ENCODE measurements around the gene PLXNB3.

PLXNB3 gene

DNA sequence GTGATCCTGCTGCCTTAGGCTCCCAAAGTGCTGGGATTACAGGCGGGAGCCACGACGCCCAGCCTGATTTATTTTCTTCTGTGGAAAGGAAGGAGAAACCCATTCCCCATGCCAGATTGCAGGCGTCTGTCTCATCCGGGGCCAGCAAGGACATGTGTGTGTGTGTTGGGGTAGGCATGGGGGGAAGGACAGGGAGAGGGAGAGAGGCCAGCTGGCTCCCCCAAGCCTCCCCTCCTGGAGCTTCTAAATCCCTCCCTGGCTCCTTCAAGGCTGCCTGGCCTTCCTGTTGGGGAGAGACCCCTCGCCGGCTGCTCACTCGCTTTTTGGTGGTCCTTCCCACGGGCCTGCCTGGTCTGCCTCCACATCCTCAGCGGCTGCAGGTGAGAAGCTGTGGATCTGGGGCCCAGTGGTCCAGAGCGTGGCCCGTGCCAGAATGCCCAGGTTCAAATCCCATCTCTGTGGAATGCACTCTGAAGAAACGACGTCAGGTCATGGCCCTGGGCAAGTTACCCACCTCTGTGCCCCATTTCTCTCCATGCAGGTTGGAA, 1.3 kb upstream of the PLXNB3 start:
- FAIRE-seq, result no peak

DNA sequence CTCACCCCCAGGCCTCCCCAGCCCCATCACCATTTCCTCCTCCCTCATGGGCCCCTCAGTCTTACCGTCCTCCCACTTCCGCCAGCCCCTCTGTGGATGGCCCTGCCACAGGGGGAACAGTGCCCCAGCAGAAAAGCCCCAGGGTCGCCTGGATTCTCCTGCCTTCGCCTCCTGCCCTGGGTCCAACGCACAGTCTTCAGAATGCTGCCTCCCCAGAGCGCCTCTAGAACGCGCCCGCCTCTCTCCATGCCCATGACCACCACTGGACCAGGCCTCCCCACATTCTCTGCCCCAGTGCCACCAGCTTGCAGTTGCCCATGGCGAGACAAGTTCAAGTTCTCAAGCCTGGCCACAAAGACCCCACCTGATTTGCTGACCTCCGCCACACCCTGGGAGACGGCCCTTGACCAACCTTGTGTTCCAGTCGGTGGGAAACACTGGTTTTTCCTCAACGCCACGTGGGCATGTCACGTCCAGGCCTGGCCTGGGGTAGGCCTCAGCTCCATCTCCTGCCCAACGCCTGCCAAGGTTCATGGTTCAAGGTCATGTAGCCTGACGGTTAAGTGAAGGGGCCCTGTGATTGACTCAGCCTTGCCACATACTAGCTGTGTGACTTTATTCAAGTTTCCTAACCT, 634 bp upstream of the PLXNB3 start:
- no peak for FAIRE-seq

DNA sequence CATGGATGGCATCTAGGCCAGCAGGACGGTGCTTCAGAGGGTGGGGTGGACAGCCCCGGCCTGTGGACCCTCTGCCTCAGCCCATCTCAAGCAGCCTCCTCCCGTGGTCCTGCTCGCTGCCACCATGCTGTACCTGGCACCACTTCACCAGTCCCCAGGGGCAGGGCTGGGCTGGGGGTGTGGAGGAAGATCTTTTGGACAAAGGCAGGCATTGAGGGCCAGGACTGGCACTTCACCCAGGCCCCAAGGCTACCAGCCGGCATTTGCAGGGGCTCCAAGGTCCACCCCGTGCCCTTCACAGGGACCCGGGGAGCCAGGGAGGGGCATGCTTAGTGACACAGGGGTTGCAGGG, 713 bp downstream of the PLXNB3 start:
- FAIRE-seq, result no peak

DNA sequence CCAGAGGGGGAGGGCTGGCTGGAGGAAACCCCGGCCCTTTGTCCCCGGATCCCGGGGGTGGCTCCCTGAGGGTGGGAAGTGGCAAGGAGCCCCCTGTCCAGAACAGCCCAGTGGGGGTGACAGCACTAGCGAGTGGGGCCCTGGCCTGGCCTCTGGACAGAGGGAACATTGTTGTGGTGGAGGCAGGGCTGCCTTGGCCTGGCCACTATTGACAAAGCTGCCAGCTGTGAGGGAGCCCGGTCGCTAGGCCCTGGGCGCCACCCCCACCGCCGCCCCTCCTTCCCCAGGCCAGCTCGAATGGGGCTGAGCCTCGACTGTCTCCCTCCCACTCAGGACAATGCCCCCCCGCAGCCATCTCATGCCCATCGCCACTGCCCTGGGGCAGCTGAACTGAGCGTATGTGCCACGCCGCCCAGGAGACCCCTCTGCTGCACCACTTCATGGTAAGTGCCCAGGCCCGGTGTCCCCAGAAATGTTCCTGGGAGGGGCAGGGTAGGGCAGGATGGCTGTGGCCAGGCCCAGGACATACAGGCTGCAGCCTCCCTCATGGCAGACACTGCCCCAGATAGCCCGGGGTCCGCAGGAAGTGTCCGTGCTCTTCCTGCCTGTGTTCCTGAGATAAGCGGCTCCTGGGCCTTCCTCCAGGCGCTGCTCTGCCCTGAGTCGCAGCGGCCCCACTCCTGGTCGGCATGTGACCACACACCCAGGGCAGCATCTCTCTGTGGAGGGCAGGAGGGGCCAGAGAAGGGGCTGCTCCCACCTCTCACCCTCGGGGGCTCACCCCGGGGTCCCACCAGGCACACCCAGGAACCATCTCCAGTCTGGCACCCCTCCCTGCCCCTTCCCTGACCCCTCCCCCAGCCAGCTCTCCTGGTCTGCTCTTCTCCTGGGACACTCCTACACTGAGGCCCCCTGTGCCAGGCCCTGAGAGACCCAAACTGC, 1.4 kb downstream of the PLXNB3 start:
- no peak for FAIRE-seq

DNA sequence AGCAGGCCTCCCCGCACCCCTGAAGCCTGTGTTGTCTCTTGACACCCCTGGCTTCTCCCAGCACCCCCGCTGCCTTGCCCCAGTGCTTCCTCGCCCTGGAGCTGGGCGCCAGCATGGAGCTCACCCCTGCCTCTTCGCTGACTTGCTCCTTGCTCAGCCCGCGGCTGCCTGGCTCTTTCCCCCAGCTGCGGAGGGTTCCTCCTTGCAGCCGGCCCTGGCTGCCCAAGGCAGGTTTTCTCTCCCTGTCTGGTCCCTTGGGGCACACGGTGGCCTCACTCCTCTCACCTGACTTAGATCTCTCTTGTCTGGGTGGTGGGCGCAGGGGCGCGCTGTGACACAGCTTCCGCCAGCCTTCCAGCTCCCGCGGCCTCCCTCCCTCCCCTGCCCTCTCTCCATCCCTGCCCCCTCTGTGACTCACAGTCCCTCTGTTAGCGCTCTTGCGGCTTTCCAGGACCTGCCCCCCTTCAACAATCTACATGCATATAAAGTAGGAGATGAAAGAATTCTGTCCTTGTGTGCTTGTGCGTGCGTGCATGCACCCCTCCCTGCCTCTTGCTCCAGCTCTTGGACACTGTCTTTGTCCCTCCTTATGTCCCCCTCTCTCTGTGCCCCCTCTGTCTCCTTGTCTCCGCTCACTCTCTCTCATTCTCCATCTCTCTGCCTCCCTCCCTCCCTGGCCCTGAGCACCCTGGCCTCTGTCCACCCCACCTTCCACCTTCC, 2.2 kb downstream of the PLXNB3 start:
- FAIRE-seq, result no peak

DNA sequence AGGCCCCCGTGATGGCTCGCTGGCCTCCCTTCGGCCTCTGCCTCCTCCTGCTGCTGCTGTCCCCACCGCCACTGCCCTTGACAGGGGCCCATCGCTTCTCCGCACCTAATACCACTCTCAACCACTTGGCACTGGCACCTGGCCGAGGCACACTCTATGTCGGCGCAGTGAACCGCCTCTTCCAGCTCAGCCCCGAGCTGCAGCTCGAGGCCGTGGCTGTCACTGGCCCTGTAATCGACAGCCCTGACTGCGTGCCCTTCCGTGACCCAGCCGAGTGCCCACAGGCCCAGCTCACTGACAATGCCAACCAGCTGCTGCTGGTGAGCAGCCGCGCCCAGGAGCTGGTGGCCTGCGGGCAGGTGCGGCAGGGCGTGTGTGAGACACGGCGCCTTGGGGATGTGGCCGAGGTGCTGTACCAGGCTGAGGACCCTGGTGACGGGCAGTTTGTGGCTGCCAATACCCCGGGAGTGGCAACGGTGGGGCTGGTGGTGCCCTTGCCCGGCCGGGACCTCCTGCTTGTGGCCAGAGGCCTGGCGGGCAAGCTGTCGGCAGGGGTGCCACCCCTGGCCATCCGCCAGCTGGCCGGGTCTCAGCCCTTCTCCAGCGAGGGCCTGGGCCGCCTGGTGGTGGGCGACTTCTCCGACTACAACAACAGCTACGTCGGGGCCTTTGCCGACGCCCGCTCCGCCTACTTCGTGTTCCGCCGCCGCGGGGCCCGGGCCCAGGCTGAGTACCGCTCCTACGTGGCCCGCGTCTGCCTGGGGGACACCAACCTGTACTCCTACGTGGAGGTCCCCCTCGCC, 3.0 kb downstream of the PLXNB3 start:
- no peak for FAIRE-seq

DNA sequence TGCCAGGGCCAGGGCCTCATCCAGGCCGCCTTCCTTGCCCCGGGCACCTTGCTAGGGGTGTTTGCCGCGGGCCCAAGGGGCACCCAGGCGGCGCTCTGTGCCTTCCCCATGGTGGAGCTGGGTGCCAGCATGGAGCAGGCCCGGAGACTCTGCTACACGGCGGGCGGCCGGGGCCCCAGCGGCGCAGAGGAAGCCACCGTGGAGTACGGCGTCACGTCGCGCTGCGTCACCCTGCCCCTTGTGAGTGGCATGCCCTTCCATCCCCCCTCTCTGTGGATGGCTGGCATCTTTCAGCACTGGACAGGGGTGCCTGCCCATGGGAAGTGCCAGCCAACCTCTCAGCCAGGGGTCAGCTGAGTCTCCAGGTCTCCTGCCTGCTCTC, 3.6 kb downstream of the PLXNB3 start:
- no peak for FAIRE-seq

DNA sequence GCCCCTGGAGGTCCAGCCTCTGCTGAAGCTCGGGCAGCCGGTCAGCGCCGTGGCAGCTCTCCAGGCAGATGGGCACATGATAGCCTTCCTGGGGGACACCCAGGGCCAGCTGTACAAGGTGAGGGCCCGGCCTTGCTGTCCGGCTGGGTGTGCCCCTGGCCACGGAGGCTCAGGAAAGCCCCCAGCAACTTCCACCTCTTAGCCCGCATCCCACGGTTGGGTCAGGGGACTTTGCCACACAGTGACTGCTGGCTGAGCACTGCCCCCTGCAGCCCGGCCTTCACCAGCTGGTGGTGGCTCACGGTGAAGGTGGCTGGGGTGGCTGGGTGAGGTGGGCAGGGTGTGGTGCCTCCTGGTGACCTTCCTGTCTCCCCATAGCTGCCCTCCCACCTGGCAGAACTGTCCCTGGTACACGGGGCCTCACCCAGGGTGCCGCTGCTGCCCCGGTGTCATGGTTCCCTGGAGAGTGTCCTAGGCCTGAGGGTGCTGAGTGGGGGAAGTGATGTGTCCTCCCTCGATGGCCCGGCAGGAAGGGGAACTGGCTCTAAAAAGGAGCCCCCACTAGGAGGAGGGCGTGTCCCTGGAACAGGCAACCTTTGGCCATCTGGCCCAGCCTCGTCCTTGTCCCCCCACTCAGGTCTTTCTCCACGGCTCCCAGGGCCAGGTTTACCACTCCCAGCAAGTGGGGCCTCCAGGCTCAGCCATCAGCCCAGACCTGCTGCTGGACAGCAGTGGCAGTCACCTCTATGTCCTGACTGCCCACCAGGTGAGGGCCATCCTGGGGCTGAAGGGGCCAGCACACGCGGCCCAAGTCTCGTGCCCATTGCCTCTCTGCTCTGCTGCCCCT, 4.5 kb downstream of the PLXNB3 start:
- FAIRE-seq, result no peak

DNA sequence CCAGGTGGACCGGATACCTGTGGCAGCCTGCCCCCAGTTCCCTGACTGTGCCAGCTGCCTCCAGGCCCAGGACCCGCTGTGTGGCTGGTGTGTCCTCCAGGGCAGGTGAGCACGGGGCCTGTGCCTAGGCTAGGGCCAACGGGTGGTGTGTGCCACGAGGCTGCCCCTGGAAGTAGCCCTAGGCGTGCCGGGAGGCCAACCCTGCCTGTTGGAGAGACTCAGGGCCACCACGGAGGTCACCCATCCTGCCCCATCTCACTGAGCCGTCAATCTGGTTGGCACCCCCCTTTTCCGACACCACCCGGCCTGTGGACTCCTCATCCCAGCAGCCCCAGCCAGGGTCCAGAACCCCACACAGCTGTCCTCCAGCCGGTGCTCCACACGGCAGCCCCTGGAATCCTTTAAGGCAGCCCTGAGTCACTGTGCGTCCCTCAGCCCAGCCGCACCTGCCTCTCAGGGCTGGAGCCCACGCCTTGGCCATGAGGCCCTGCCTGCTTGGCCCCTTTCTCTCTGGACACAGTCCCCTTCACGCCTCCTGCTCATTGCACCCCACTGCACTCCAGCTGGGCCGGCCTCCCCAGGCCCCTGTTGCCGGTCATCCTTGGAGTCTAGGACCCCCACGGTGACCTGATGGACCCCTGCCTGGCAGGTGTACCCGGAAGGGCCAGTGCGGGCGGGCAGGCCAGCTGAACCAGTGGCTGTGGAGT, 5.3 kb downstream of the PLXNB3 start:
- FAIRE-seq, result no peak

DNA sequence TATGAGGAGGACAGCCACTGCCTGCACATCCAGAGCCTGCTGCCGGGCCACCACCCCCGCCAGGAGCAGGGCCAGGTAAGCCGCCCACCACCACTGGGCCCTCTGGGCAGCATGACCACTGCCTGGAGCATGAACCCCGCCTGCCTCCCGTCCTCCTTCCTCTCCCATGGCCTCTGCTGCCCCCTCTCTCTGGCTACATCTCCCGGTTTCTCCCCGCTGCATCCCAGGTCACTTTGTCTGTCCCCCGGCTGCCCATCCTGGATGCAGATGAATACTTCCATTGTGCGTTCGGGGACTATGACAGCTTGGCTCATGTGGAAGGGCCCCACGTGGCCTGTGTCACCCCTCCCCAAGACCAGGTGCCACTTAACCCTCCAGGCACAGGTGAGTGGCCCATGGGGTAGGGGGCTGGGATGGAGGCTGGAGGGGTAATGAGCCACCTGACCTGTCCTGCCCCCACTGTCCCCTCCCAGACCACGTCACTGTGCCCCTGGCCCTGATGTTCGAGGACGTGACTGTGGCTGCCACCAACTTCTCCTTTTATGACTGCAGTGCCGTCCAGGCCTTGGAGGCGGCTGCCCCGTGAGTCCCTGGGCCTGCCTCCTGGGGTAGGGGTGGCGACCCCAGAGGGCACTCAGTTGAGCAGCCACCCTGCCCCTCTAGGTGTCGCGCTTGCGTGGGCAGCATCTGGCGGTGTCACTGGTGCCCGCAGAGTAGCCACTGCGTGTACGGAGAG, 6.0 kb downstream of the PLXNB3 start:
- FAIRE-seq, result no peak

DNA sequence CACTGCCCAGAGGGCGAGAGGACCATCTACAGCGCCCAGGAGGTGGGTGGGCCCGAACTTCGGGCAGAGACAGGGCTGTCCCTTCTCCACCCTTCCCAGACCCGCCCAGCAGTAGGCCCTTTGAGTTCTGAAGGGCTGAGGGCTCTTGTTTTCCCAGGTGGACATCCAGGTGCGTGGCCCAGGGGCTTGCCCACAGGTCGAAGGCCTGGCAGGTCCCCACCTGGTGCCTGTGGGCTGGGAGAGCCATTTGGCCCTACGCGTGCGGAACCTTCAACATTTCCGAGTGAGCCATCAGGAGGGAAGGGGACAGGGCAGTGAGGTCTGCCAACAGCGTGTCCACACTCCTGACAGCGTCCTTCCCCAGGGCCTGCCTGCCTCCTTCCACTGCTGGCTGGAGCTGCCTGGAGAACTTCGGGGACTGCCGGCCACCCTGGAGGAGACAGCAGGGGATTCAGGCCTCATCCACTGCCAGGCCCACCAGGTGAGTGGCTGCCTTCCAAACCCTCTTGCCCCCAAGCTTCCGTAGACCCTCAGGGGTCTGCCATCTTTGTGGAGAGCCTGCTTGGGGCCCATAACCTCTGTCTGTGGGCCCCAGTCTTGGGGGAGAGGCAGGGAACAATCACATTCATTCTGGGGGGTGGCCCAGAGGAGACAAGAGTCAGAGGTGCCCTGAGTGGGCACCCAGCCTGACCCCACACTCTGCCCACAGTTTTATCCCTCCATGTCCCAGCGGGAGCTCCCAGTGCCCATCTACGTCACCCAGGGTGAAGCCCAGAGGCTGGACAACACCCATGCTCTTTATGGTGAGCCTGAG, 6.8 kb downstream of the PLXNB3 start:
- FAIRE-seq, result no peak

DNA sequence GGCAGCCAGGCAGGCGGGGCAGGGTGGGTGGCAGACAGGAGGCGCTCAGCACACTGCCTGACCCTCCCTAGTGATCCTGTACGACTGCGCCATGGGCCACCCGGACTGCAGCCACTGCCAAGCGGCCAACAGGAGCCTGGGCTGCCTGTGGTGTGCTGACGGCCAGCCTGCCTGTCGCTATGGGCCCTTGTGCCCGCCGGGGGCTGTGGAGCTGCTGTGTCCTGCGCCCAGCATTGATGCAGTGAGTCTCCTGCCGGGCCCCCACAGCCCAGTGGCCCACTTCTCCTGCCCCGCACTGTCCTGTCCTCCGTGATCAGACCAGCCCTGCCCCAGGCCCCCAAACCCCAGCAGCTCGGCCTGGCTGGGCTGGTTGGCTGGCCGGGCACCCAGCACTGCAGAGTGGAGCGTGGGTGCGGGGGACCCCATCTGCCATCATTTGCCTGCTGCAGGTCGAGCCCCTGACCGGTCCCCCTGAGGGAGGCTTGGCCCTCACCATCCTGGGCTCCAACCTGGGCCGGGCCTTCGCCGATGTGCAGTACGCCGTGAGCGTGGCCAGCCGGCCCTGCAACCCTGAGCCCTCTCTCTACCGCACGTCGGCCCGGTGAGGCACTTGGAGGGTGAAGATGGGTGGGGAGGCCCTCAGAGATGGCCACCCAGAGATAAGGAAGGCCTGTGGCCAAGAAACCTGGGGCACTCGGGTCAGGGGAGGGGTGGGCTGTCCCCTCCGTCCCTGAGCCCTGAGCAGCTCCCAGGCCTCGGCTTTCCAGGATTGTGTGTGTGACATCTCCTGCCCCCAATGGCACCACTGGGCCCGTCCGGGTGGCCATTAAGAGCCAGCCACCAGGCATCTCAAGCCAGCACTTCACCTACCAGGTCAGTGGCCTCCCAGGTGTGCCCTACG, 7.6 kb downstream of the PLXNB3 start:
- no peak for FAIRE-seq

DNA sequence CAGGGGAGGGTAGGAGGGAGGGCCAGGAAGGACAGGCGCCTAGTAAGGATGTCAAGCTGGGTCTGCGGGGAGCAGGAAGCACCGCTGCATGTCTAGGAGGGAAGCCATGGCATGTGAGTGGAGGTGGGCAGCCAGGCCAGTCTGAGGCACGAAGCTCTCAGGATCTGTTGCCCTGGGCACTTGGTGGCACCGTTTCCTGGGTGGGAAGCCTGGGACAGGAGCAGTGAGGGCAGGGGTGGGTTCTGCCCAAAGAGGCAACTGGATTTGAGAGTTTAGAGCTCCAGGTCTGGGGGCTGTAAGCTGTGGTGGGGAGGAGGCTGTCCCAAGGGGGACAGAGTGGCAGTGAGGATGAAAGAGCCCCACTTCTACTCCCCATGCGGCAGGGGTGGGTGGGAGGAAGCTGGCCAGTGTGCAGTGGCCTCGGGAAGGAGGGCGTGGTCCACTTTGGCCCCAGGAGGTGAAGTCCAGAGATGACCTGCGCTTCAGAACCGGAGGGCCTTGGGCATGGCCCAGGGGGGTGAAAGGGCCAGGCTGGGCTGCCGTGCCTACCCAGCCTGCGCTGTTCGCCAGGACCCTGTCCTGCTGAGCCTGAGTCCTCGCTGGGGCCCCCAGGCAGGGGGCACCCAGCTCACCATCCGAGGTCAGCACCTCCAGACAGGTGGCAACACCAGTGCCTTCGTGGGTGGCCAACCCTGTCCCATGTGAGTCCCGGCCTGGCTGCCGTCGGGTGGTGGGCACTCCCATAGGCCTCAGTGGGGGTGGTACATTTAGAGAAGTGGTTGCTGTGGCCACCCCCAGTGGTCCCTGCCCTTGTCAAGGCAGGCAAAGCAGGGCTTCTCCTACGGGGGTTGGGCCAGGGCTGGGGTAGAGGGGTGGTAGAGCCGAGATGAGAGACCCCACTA, 8.5 kb downstream of the PLXNB3 start:
- no peak for FAIRE-seq

DNA sequence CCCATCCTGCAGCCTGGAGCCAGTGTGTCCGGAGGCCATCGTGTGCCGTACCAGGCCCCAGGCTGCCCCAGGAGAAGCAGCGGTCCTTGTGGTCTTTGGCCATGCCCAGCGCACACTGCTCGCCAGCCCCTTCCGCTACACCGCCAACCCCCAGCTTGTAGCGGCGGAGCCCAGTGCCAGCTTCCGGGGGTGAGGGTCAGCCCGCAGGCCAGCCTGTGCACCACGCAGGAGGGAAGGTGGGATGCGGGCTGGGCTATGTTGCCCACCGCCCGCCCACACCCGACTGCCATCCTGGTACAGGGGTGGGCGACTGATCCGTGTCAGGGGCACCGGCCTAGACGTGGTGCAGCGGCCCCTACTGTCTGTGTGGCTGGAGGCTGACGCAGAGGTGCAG, 9.2 kb downstream of the PLXNB3 start:
- no peak for FAIRE-seq

DNA sequence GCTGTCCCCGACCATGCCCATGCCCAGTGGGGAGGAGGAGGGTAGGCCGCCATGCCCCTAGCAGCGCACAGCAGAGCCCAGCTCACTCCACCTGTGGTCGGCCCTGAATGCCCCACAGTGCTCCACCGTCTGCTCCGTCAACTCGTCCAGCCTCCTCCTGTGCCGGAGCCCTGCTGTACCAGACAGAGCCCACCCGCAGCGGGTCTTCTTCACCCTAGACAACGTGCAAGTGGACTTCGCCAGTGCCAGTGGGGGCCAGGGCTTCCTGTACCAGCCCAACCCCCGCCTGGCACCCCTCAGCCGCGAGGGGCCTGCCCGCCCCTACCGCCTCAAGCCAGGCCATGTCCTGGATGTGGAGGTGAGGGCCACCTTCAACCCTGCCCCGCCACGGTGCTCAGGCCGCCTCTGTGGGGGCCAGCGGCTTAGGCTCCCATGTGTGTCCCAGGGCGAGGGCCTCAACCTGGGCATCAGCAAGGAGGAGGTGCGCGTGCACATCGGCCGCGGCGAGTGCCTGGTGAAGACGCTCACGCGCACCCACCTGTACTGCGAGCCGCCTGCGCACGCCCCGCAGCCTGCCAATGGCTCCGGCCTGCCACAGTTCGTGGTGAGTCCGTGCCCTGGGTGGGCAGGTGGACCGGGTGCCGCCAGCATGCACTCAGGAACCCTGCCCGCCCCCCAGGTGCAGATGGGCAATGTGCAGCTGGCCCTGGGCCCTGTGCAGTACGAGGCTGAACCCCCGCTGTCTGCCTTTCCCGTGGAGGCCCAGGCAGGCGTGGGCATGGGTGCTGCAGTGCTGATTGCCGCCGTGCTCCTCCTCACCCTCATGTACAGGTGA, 9.9 kb downstream of the PLXNB3 start:
- FAIRE-seq, result no peak

DNA sequence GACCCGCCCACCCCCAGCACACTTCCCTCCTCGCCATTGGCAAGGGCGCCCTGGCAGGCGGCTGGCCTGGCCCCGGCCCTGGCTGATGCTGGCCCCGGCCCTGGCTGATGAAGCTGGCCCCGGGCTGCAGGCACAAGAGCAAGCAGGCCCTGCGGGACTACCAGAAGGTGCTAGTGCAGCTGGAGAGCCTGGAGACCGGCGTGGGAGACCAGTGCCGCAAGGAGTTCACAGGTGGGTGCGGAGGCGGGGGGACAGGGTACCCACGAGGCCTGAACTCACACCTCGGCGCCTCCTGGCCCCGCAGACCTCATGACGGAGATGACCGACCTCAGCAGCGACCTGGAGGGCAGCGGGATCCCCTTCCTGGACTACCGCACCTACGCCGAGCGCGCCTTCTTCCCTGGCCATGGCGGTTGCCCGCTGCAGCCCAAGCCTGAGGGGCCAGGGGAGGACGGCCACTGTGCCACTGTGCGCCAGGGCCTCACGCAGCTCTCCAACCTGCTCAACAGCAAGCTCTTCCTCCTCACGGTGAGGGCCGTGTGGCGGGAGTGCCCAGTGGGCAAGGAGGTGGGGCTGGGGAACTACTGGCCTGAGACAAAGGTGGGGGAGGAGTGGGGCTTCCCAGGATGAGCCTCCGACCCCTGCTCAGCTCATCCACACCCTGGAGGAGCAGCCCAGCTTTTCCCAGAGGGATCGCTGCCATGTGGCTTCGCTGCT, 10.7 kb downstream of the PLXNB3 start:
- no peak for FAIRE-seq
